TTC549 (cell line): Measurements from ENCODE around the gene PARD6A.

Experiments used
- FAIRE-seq: peaks from 2 replicates; lab custom pipeline; 2012; peaks lifted over from hg19 to GRCh38; lab: Jason Lieb, UNC

Gene PARD6A

GRCh38 chr16:67697422-67698185 lies 36.8 kb downstream of the PARD6A start:
- no peak for FAIRE-seq

GRCh38 chr16:67699265-67699664 lies 38.5 kb downstream of the PARD6A start:
- FAIRE-seq: no peak

GRCh38 chr16:67701420-67701819 lies 40.7 kb downstream of the PARD6A start:
- FAIRE-seq: no peak

GRCh38 chr16:67702130-67702529 lies 41.4 kb downstream of the PARD6A start:
- FAIRE-seq: no peak

- FAIRE-seq: no peak
Observed at GRCh38 chr16:67703626-67704025, 42.9 kb downstream of the PARD6A start.

GRCh38 chr16:67704110-67704509 lies 43.4 kb downstream of the PARD6A start:
- no peak for FAIRE-seq

GRCh38 chr16:67707210-67707609 lies 46.5 kb downstream of the PARD6A start:
- FAIRE-seq: no peak

GRCh38 chr16:67707790-67708189 lies 47.0 kb downstream of the PARD6A start:
- no peak for FAIRE-seq

- FAIRE-seq: no peak
Observed at GRCh38 chr16:67708368-67708771, 47.6 kb downstream of the PARD6A start.

- no peak for FAIRE-seq
Observed at GRCh38 chr16:67709050-67709449, 48.3 kb downstream of the PARD6A start.

GRCh38 chr16:67710607-67711006 lies 49.8 kb downstream of the PARD6A start:
- FAIRE-seq: no peak
